Adrenal gland (tissue), 12 donors: ENCODE measurements around the gene SHISAL1. TPM values are rescaled to one million over a fixed set of nuclear protein-coding genes. Genes with fewer than 3 reads are reported as not detected.
"Not testable (repeated sequence)": the region's sequence is repeated elsewhere in the genome, so short reads cannot be mapped to it uniquely, and the experiment has no call there.

Source experiments
- DNase-seq, 7 donors: peaks; one replicate each; pipeline ENCODE4 v3.0.0-alpha.2; 2019 to 2020
- H3K27ac ChIP-seq, 5 donors: fragments of 200-600 bp; sonication (generic) in 4 of 5; 1 replicate in 3 of 5; 2 replicates in 2 of 5; pipeline versions ENCODE4 v1.5.1 to v1.8.0; 2016 to 2020; ENCODE audit warnings: mild to moderate bottlenecking in 1 of 5
- H3K27me3 ChIP-seq: fragments of 200-600 bp; 2 replicates; pipeline ENCODE4 v1.8.0; 2021
- H3K36me3 ChIP-seq, 2 donors: fragments of 200-600 bp; replicated peaks in 1 of 2; 1 replicate in 1 of 2; 2 replicates in 1 of 2; pipeline versions ENCODE4 v1.5.1 to v1.8.0; 2018 to 2022
- H3K4me1 ChIP-seq, 2 donors: fragments of 200-600 bp; replicated peaks in 1 of 2; 1 replicate in 1 of 2; 2 replicates in 1 of 2; pipeline versions ENCODE4 v1.5.1 to v1.8.0; 2018 to 2021
- H3K4me3 ChIP-seq, 4 donors: fragments of 200-600 bp; sonication (generic) in 3 of 4; one replicate each; pipeline ENCODE4 v1.5.1; 2016 to 2018
- H3K9me3 ChIP-seq, 3 donors: fragments of 200-600 bp; sonication (generic) in 1 of 3; replicated peaks in 1 of 3; 1 replicate in 2 of 3; 2 replicates in 1 of 3; pipeline versions ENCODE4 v1.5.1 to v1.8.0; 2016 to 2021
- CTCF ChIP-seq, 6 experiments: fragments of 450-650 bp in 4 of 6; fragments of 200-600 bp in 2 of 6; sonication (generic) in 1 of 6; IDR thresholded peaks; 1 replicate in 5 of 6; 2 replicates in 1 of 6; pipeline versions ENCODE4 v1.5.1 to v1.8.0; 2016 to 2021; ENCODE audit warnings: antibody characterized with exemption in 6 of 6, mild to moderate bottlenecking in 2 of 6, moderate library complexity in 1 of 6
- POLR2A ChIP-seq, 2 donors: fragments of 450-650 bp; IDR thresholded peaks; one replicate each; pipeline ENCODE4 v1.6.1; 2017; ENCODE audit warnings: antibody characterized with exemption in 2 of 2, mild to moderate bottlenecking in 2 of 2, moderate library complexity in 1 of 2
- WGBS, 4 donors: extraction: QIAGEN DNeasy Blood & Tissue Kit in 2 of 4; methylation state at CpG; one replicate each; pipeline versions ENCODE4 v1.1.5 to v1.1.7; 2013 to 2017; 5-methylcytosine and 5-hydroxymethylcytosine counted together
- intact Hi-C, 2 donors: fragments of 100-400 bp; cut with DNase I; formaldehyde crosslinking; loops; one replicate each; pipeline versions ENCODE4 v1.14.1 to v1.15.0; 2022 to 2023
- polyA plus RNA-seq, 3 donors: library from polyadenylated mRNA; stranded (reverse); fragments of 200-250 nt in 2 of 3; fragments of 350-450 nt in 1 of 3; fragmentation: Illumina TruSeq in 1 of 3; extraction: RNeasy Lipid Tissue Mini Kit (QIAGEN cat#74804) in 1 of 3; gene quantifications; one replicate each; pipeline ENCODE4 v1.2.3, GENCODE V29; 2013 to 2014
- total RNA-seq, 9 donors: library from RNA; depleted of rRNA in 4 of 9; stranded (reverse); fragments of >200 nt in 4 of 9; fragments of 120-200 nt in 1 of 9; fragmentation: NEBNext Ultra II Directional in 1 of 9; extraction: Animal tissue kit (Norgen Biotek cat#: 25700) in 1 of 9; gene quantifications; one replicate each; pipeline versions ENCODE4 v1.1.0 to v1.2.4, GENCODE V29; 2013 to 2023
- donor health status: healthy with polysubstance abuse.
- donor health status: Bipolar disorder and iron deficiency.
- donor health status: DM: yes; HTN: yes; CAD: no.
- donor health status: DM: no; HTN: no; CAD: no.
- donor health status: DM: no; HTN: no; CAD: no.
- donor health status: DM: yes; HTN: yes; CAD: no.

SHISAL1 gene
- total and polyA plus RNA-seq, 12 donors, result 0.33 to 2.4 (median 1.0) TPM

GRCh38 chr22:44245438-44245837 lies 67.3 kb downstream of the SHISAL1 start:
- 75 to 90% (median 82%) methylated on average over 5 to 7 of the region's 7 CpGs for WGBS, 4 donors
- TF ChIP-seq CTCF (IDR thresholded peaks at IDR 0.05), result no peak
- TF ChIP-seq POLR2A (IDR thresholded peaks at IDR 0.05), result no peak
- Histone ChIP-seq H3K4me3 (no peak overlapping the region), H3K27me3 (no peaks in the 10 kb centered on the region), H3K36me3 (no peaks in the 10 kb centered on the region), H3K27ac (no peak overlapping the region), H3K9me3 (no peaks in the 10 kb centered on the region), H3K4me1 (no peaks in the 10 kb centered on the region)
- intact Hi-C loops, result no loop called here
- DNase-seq, result peak in 2 of 7 donors; percentile 6 to 28

GRCh38 chr22:44244265-44244822 lies 68.4 kb downstream of the SHISAL1 start:
- WGBS, 4 donors, result 75 to 83% (median 79%) methylated on average over 9 of the region's 9 CpGs
- Histone ChIP-seq H3K36me3 (no peaks in the 10 kb centered on the region), H3K27me3 (no peaks in the 10 kb centered on the region), H3K4me3 (no peak overlapping the region), H3K27ac (no peak overlapping the region), H3K4me1 (no peaks in the 10 kb centered on the region), H3K9me3 (no peaks in the 10 kb centered on the region)
- intact Hi-C loops, result no loop called here
- peak in 1 of 7 donors; percentile 25 for DNase-seq
- TF ChIP-seq POLR2A (IDR thresholded peaks at IDR 0.05) (no peak), CTCF (IDR thresholded peaks at IDR 0.05) (no peak)

GRCh38 chr22:44243761-44244160 lies 69.0 kb downstream of the SHISAL1 start:
- WGBS, 4 donors, result 66 to 82% (median 76%) methylated on average over 8 of the region's 8 CpGs
- Histone ChIP-seq H3K36me3 (no peaks in the 10 kb centered on the region), H3K27ac (no peak overlapping the region), H3K4me3 (no peak overlapping the region), H3K4me1 (no peaks in the 10 kb centered on the region), H3K27me3 (no peaks in the 10 kb centered on the region), H3K9me3 (no peaks in the 10 kb centered on the region)
- TF ChIP-seq POLR2A (IDR thresholded peaks at IDR 0.05) (no peak), CTCF (IDR thresholded peaks at IDR 0.05) (no peak)
- peak in 1 of 7 donors; percentile 27 for DNase-seq
- intact Hi-C loops, result no loop called here

GRCh38 chr22:44242946-44243724 lies 69.6 kb downstream of the SHISAL1 start:
- no peaks in the 10 kb centered on the region for H3K27me3 ChIP-seq
- H3K4me1 ChIP-seq, result no peaks in the 10 kb centered on the region
- H3K9me3 ChIP-seq, result no peaks in the 10 kb centered on the region
- H3K36me3 ChIP-seq, result no peaks in the 10 kb centered on the region
- no peak overlapping the region for H3K4me3 ChIP-seq
- peak in 1 of 7 donors; percentile 20 for DNase-seq
- WGBS, 4 donors, result 57 to 75% (median 66%) methylated on average over 9 to 17 of the region's 17 CpGs
- no peak overlapping the region for H3K27ac ChIP-seq
- TF ChIP-seq POLR2A (IDR thresholded peaks at IDR 0.05) (no peak), CTCF (IDR thresholded peaks at IDR 0.05) (no peak)
- intact Hi-C loops, result no loop called here

- H3K4me1 ChIP-seq, intact Hi-C loops: not testable (repeated sequence)
These were observed 71.6 kb downstream of the SHISAL1 start for GRCh38 chr22:44241121-44241520.

More at GRCh38 chr22:44241121-44241520, 71.6 kb downstream of the SHISAL1 start:
- WGBS, 4 donors, result 79 to 90% (median 84%) methylated on average over 3 of the region's 3 CpGs
- not testable (repeated sequence) for H3K27me3 ChIP-seq, H3K9me3 ChIP-seq, H3K36me3 ChIP-seq, H3K27ac ChIP-seq, DNase-seq, H3K4me3 ChIP-seq
